LHCN-M2 (cell line): ENCODE measurements around the gene KIRREL2. TPM values are rescaled to one million over a fixed set of nuclear protein-coding genes. Genes with fewer than 3 reads are reported as not detected.
"Not testable (repeated sequence)": the region's sequence is repeated elsewhere in the genome, so short reads cannot be mapped to it uniquely, and the experiment has no call there.

Experiments
- DNase-seq: peaks from one replicate; pipeline ENCODE4 v3.0.0-alpha.2; 2012; ENCODE audit warnings: low read depth
- polyA plus RNA-seq: library from polyadenylated mRNA; unstranded; fragments of >200 nt; gene quantifications from one replicate; pipeline ENCODE4 v1.2.1, GENCODE V29; 2012; ENCODE audit warnings: missing spikeins
- total RNA-seq: library from RNA; depleted of rRNA; stranded (reverse); fragments of >200 nt; gene quantifications from 2 replicates; pipeline ENCODE4 v1.2.3, GENCODE V29; 2014; rRNA removed

KIRREL2 gene
- total RNA-seq = not detected in 2 replicates
- polyA plus RNA-seq = not detected

DNA sequence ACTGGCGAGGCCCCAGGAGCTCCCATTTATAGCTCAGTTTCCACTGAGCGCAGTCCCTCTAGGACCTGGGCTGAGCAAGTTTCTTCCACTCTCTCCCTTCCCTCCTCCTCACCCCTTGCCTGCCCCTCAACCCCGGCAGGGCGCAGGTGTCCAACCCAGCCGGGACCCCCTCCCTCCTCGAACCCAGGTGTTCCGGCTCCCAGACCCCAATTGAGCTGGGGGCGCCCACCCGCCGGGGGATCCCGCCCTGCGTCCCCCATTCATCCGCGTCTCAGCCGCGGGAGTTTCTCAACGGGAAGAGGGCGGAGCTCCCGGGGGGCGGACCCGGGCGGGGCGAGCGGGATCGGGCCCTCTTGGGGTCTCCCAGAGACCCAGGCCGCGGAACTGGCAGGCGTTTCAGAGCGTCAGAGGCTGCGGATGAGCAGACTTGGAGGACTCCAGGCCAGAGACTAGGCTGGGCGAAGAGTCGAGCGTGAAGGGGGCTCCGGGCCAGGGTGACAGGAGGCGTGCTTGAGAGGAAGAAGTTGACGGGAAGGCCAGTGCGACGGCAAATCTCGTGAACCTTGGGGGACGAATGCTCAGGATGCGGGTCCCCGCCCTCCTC, at the start of gene KIRREL2:
TSS of gene KIRREL2 (plus strand) at position 366 of the 604 bp plus-strand sequence. CDS start at position 575, 209 bp downstream.
- DNase-seq = no peak

DNA sequence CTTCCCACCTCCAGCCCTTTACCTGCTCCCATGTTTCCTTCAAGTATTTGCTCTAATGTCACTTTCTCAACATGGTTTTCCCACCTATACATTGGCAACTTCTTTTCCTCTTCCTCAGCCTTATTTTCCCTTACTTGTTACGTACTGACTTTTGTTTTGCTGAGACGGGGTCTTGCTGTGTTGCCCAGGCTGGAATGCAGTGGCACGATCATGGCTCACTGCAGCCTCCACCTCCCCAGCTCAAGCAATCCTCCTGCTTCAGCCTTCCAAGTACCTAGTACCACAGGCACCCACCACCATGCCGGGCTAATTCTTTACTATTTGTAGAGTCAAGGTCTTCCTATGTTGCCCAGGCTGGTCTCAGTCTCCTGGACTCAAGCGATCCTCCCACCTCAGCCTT, 49.1 kb upstream of the KIRREL2 start:
- DNase-seq = no peak

DNA sequence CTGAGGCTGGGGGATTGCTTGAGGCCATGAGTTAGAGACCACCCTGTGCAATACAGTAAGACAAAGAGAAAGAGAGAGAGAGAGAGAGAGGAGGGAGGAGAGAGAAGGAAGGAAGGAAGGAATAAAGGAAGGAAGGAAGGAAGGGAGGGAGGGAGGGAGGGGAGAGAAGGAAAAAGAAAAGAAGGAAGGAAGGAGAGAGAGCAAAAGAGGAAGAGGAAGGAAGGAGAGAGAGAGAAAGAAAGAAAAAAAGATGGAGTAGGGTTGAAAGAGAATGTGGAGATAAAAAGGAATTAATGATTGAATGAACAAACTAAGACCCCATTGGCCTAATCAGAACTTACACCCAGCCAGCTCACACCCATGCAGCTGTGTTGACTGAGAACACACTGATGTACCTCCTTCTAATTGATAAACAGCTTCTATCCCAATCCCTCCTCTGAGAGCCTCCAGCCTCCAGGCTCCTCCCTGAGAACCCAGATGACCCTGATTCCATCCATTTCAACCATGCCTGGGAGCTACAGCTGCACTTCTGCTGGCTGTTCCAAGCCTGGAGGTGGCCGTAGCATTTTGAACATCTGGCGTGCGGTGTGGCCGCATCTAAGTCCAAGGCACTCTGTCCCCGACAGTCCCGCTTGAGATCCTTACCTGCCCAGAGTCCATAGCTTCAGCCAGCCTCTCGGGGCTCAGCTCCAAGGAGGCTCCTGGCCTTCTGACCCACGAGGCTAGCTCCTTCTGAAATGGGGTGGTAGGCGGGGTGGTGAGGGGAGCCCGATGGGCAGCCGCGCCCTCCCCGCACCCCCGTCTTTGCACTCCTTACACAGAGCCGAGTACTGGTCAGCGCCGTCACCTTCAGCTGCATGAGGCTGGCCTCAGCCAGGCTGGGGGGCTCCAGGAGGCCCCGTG, 45.1 kb upstream of the KIRREL2 start:
- DNase-seq = no peak

DNA sequence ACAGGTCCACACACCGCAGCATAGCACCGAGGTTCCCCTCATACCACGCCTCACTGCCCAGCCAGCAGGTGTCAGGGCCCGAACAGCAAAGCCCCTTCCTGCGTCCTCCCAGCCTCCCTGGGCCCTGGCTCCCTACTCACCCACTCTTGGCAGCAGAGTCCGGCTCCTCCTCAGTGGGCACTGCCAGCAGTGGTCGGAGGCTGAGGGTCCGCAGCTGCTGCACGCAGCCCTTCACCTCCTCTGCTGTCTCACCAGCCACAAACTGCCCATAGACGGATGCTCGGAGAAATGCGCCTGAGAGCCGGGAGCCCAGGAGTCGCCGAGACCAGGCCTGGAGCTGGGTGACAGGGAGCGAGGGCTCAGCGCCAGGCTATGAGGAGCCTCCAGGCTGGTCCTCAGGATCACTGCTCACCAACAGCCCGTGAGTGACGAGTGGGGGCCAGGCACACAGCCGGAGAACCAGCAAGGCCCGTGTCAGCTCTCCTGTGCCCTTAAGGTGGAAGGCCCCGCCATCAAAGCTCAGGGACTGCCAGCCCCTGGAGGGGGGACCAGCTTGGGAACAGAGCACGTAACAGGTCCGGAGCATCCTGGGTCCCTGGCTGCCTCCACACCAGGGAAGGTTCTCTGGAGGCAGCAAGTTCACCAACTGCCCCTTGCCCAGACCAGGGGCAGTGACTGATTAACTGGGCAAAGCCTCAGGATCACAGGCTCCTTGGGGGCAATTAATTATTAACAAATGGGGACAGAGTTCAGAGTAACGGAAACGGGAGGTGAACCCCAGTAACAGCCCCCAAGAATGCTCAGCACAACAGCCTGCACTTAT, 44.3 kb upstream of the KIRREL2 start, which contains the start of gene PRODH2:
TSS of gene PRODH2 (minus strand) at position 626 of the 823 bp plus-strand sequence. CDS start at position 586, 40 bp downstream.
- DNase-seq = no peak

DNA sequence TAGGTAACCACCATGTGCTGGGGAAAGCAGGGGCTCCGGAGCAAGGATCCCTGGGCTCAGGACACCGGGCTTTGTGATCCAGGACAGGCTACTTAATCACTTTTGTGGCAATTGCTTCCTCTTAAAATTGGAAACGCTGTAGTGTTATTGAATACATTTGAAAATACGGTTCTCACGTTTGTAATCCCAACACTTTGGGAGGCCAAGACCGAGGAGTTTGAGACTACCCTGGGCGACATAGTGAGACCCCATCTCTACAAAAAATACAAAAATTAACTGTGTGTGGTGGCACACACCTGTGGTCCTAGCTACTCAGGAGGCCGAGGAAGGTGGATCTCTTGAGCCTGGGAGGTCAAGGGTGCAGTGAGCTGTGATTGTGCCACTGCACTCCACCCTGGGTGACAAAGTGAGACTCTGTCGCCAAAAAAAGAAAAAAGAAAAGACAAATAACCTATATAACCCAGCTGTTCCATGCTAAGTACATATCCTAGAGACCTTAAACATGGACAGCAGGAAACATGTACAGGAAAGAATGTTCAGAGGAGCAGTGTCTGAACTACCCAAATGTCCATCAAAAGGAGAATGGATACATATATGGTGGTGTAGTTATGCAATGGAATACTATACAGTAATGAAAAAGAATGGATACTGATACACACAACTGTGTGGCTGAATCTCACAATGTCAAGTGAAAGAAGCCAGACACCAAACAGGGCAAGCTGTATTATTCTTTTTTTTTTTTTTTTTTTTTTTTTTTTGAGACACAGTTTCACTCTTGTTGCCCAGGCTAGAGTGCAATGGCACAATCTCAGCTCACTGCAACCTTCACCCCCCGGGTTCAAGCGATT, 43.4 kb upstream of the KIRREL2 start:
- no peak for DNase-seq

DNA sequence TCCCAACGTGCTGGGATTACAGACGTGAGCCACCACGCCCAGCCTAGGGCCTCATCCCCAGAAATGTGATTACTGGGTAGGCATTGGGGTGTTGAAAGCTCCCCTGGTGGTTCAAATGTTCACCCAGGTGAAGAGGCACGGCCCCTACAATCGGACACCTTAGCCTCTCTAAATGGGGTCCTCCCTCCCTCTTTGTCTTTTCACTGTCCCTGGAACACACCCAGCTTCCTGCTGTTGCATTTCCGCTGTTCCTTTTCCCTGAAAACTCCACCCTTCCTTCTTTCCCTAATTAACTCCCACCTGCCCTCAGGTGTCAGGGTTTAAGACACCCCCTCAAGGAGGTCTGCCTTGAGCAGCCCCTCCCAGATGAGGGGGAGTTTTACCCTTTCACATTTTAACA, 40.4 kb upstream of the KIRREL2 start:
- no peak for DNase-seq

DNA sequence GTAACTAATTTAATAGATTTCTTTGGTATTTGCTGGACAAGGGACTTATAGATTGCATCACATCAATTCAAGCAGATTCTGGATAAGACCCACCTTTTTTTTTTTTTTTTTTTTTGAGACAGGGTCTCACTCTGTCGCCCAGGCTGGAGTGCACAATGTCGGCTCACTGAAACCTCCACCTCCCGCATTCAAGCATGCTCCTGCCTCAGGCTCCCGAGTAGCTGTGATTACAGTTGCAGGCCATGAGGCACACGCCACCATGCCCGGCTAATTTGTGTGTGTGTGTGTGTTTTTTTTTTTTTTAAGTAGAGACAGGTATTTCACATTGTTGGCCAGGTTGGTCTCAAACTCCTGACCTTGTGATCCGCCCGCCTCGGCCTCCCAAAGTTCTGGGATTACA, 39.9 kb upstream of the KIRREL2 start:
- no peak for DNase-seq

DNA sequence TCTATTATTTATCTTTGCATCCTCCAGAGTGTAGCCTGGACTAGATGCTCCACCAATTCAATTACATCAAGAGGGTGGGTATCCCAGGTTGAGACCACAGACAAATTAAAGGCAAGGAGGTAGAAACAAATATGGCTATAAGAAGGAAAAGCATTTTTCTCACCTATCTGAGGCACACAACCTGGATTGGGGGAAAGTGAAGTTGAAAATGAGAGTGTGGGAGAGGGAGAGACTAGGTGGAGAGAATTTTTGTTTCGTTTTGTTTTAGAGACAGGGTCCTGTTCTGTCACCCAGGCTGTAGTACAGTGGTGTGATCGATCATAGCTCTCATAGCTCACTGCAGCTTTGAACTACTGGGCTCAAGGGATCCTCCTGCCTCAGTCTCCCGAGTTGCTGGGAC, 38.3 kb upstream of the KIRREL2 start:
- DNase-seq = no peak

DNA sequence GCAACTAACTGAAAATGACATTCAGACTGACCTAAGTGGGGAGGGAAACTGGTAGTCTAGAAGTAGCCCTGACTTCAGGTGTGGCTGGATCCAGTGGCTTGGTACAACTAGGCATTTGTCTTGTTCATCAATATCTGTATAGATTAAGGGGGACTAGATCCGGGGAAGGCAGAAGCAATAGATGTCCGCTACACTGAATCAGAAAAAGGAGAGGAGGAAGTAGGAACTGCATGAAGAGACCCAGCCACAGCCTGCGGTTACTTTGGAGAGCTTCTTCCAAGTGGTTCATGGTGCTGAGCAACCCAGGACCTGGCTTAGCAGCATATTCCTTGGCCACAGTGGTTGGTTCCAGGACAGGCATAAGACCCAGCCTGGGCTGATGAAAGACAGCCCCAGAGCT, 34.1 kb upstream of the KIRREL2 start:
- DNase-seq = no peak

DNA sequence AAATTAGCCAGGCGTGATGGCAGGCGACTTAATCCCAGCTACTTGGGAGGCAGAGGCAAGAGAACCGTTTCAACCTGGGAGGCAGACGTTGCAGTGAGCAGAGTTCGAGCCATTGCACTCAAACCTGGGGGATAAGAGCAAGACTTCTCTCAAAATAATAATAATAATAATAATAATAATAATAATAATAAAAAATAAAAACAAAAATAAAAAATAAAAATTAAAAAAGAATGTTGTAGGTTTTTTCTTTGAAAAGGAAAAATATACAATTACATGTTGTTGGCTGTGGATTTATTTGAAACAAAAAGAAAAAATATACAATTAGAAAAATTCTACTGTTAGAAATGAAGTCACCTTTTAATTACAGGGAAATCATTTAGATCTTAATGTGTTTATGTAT, 32.6 kb upstream of the KIRREL2 start:
- DNase-seq = no peak

DNA sequence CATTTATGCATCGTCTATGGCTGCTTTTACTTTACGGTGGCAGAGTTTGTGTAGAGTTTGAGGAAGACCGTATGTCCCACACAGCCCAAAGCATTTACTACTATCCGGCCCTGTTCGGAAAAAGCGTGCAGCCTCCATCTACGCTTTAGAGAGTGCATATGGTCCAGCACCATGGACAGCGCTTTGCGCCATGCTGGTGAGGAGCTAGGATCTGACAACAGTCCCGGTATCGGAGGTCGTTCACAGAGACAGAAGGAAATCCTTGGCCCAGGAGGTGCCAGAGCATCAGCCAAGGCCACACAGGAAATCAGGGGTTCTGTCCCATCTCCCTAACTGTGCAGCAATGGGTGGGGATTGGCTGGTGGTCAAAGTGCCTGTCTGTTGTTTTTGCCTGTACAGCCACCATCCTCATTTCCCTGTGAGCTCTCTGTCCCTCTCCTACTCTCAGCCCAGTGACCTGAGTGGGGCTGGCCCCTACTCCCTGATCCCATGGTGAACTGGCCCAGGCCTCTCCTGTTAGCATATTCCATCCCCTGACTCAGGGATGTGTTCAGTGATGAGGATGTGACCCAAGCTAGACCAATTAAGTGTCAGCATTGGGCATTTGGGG, 27.9 kb upstream of the KIRREL2 start:
- peak; percentile 57 for DNase-seq

DNA sequence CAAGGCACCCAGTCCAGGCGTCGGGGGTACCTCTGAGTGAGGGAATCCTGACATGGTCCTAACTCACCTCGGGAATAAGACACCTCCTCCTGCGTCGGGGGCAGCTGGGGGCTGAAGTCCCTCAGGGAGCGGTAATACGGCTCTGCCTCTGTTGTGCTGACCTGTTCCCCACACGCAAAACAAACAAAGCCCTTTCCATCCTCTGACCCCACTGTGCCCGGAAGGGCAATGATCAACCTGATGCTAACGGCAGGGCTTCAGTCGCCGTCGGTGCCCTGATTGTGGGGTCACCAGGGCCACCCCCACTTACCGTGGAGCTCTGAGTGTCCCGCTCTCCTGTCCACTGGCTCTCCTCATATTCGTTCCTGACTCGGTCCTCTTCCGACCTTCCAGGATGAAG, 25.7 kb upstream of the KIRREL2 start:
- DNase-seq = no peak

DNA sequence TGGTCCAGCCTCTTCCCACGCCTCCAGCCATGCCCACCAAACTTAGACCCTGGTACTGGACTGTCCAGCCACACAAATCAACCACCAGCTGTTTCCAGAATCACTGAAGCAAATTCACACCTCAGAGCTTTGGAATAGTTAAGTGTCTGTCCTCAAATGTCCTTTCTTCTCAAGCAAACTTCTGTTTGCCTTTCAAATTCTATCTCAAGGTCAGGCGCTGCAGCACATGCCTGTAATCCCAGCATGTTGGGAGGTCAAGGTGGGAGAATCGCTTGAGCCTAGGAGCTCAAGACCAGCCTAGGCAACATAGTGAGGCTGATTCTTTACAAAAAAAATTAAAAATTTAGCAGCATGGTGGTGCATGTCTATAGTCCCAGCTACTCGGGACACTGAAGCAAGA, 24.7 kb upstream of the KIRREL2 start:
- no peak for DNase-seq

DNA sequence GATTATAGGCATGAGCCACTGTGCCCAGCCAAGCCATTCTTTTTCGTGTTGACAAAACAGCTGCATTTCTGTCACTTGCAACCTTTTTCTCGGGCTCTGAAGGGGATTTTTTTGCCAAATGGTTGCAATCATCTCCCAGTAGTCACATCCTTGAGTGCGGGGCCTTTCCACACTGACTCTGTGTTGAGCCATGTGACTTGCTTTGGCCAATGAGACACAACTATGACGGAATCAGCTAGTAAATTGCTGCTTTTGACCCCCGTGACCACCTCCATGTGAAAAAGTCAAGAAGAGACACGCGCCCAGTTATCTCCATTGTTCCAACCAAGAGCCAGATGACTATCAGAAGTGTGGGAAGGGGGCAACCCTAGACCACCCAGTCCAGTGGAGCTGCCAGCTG, 22.7 kb upstream of the KIRREL2 start:
- DNase-seq = no peak

DNA sequence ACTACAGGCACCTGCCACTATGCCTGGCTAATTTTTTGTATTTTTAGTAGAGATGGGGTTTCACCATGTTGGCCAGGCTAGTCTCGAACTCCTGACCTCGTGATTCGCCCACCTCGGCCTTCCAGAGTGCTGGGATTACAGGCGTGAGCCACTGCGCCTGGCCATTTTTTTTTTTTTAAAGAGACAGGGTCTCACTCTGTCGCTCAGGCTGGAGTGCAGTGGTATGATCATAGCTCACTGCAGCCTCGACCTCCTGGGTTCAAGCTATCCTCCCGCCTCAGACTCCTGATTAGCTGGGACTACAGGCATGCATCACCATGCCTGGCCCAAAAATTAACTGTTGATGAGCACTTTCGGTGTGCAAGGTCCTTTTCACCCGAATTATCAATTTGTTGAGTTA, 20.6 kb upstream of the KIRREL2 start:
- not testable (repeated sequence) for DNase-seq

DNA sequence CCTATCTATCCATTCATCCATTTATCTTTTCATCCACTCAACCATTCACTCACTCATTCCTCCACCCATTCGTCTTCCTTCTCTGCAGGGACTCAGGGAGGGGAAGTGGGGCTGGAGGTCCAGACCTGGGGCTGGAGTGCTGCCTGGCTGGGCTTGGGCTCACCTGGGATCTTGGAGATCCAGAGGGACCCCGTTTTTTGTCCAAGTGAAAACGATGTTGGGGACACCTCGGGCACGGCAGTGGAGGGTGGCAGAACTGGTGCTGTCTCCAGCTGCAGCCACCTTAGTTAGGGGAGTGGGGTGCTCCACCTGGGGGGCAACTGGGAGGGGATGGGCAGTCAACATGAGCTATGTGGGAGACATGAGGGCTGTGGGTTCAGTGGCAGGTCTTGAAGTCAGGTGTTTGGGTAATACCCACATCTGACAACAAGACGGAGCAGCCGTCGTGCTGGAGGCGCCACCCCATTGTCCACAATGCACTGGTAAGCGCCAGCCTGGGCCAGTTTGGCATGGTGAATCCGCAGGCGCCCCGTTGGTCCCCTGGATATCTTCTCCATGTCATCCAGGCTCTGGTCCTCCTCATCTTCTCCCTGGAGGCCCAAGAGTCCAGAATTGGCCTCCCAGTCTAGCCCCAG, 14.6 kb upstream of the KIRREL2 start:
- DNase-seq = no peak

DNA sequence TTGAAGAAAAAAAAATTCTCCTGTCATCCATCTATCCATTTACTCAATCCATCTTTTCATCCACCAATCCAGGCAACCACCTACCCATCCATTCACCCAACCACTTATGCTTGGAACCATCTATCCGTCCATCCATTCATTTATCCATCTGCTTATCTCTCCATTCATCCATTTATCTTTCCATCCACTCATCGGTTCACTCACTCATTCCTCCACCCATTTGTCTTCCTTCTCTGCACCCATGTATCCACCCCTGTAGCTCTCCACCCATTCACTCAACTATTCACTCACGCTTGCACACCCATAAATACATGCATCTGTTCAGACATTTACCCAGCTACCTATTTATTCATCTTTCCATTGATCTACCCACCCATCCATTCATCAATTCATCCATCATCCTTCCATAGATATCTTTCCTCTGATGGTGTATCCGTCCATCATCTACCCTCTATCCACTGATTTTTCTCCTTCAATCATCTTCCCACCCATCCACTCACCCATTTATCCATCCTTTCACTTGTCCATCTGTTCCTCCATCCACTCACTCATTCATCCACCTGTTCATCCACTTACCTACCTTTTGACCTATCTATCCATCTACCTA, 13.9 kb upstream of the KIRREL2 start:
- no peak for DNase-seq

DNA sequence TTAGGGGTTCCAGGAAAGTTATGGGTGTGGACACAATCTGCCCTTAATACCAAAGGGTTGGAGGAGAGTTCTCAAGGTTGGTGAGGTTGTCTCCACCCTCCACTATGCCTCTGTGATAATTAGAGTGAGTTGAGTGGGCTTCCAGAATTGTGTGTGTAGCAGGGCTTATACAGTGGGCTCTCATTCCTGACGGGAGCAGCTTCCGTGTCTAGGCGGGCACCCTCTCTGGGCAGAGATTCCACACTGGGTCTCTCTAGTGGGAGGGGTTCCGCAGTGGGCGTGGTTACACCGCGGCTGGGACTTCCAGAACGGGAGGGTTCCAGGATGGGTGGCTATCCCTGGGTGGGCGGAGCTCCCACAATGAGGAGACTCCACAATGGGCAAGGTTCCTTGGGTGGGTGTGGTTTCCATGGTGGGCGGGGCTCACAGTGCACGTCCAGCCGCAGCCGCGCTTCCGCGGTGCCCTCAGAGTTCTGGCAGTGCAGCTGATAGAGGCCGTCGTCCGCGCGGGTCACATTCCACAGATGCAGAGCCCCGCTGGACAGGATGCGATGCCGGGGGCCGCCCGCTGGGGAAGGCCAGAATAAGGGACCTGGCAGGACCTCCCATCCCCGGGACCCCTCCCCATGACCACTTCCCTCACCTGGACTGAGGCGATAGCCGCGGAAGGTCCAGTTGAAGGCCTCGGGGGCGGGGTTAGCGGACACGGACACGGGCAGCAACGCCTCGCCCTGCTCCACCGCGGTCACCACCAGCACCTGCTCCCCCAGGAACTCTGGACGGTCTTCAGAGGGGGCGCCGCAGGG, 12.8 kb upstream of the KIRREL2 start:
- DNase-seq = no peak
